ENCODE measurements around the gene FBLN2.
A peak's percentile ranks its signal among the peaks of the same experiment; 100 is the strongest.

FBLN2 gene

GRCh38 chr3:13553686-13554085 is 4.8 kb downstream of the FBLN2 start:
- H3K27ac ChIP-seq: no peak overlapping the region; the same call in 1 of the 2 replicates
- no peak for TF ChIP-seq CTCF (conservative IDR thresholded peaks at IDR 0.05)

- no peak for TF ChIP-seq CTCF (conservative IDR thresholded peaks at IDR 0.05)
- H3K27ac ChIP-seq: no peak overlapping the region
Observed at GRCh38 chr3:13555753-13556152, 6.8 kb downstream of the FBLN2 start.

- no peak overlapping the region; the same call in 1 of the 2 replicates for H3K27ac ChIP-seq
Observed at GRCh38 chr3:13556207-13556606, 7.3 kb downstream of the FBLN2 start.

GRCh38 chr3:13556917-13557316 is 8.0 kb downstream of the FBLN2 start:
- TF ChIP-seq CTCF (conservative IDR thresholded peaks at IDR 0.05): no peak
- H3K27ac ChIP-seq: no peak overlapping the region; the same call in 1 of the 2 replicates

More at GRCh38 chr3:13556207-13556606, 7.3 kb downstream of the FBLN2 start:
- TF ChIP-seq CTCF (conservative IDR thresholded peaks at IDR 0.05): no peak

GRCh38 chr3:13557417-13557816 is 8.5 kb downstream of the FBLN2 start:
- no peak for TF ChIP-seq CTCF (conservative IDR thresholded peaks at IDR 0.05)
- peak overlapping the region; percentile 11; the same call in 1 of the 2 replicates for H3K27ac ChIP-seq

- TF ChIP-seq CTCF (conservative IDR thresholded peaks at IDR 0.05): no peak
- H3K27ac ChIP-seq: peak overlapping the region; percentile 11; the same call in 1 of the 2 replicates
Observed at GRCh38 chr3:13557926-13558325, 9.0 kb downstream of the FBLN2 start.

- no peak overlapping the region for H3K27ac ChIP-seq
- TF ChIP-seq CTCF (conservative IDR thresholded peaks at IDR 0.05): no peak
Observed at GRCh38 chr3:13558651-13559050, 9.7 kb downstream of the FBLN2 start.

Measured in VCaP (cell line).